SK-N-SH (cell line): ENCODE data around the gene ARMC3.
"Not testable (repeated sequence)": the region's sequence is repeated elsewhere in the genome, so short reads cannot be mapped to it uniquely, and the experiment has no call there.

Experiments used
- CHD2 ChIP-seq: fragments of 150-350 bp; IDR thresholded peaks from 2 replicates; pipeline ENCODE4 v1.6.1; 2018; ENCODE audit warnings: low read length; ENCODE audit not compliant: partially characterized antibody
- CTCF ChIP-seq: fragments of 200-600 bp; sonication (generic); IDR thresholded peaks from 2 replicates; pipeline ENCODE4 v1.6.1; 2017; ENCODE audit warnings: antibody characterized with exemption, mild to moderate bottlenecking, moderate library complexity
- EZH2phosphoT487 ChIP-seq: fragments of 200-600 bp; sonication (generic); IDR thresholded peaks from 2 replicates; pipeline ENCODE4 v1.6.1; 2017; ENCODE audit warnings: low read depth, mixed run types, mild to moderate bottlenecking, antibody characterized with exemption, moderate library complexity, borderline replicate concordance
- JUND ChIP-seq: IDR thresholded peaks from 2 replicates; pipeline ENCODE4 v1.4.0; 2012
- MAX ChIP-seq: IDR thresholded peaks from 2 replicates; pipeline ENCODE4 v1.4.0; 2012; ENCODE audit warnings: low read depth
- TAF1 ChIP-seq: IDR thresholded peaks from 2 replicates; pipeline ENCODE4 v1.6.1; 2012; ENCODE audit warnings: low read depth, mild to moderate bottlenecking, low read length, moderate library complexity, borderline replicate concordance
- TCF12 ChIP-seq: IDR thresholded peaks from 2 replicates; pipeline ENCODE4 v1.4.0; 2012
- USF2 ChIP-seq: fragments of 150-350 bp; IDR thresholded peaks from 2 replicates; pipeline ENCODE4 v1.6.1; 2017; ENCODE audit warnings: antibody characterized with exemption, low read length, low read depth, borderline replicate concordance
- YY1 ChIP-seq: IDR thresholded peaks from 2 replicates; pipeline ENCODE4 v1.4.0; 2012; ENCODE audit warnings: low read depth, mild to moderate bottlenecking
- TF ChIP-seq, protein P1 (sequence below): fragments of 150-350 bp; IDR thresholded peaks from 2 replicates; pipeline ENCODE4 v1.6.1; 2016; ENCODE audit warnings: mild to moderate bottlenecking, low read depth, low read length

DNA sequence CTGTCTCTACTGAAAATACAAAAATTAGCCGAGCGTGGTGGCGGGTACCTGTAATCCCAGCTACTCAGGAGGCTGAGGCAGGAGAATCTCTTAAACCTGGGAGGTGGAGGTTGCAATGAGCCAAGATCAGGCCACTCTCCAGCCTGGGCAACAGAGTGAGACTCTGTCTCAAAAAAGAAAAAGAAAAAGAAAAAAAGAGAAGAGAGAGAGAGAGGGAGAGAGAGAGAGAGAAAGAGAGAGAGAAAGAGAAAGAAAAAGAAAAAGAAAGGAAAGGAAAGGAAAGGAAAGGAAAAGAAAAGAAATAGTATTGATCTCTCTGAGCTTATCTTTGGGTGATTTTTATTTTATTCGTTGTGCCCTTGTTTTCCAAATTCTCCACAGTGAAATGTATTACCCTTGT is 1.2 kb downstream of the ARMC3 start:
- TF ChIP-seq EZH2phosphoT487, TAF1, JUND, USF2, CTCF, CHD2, MAX, YY1, TCF12: not testable (repeated sequence)
- TF ChIP-seq, protein P1, sequence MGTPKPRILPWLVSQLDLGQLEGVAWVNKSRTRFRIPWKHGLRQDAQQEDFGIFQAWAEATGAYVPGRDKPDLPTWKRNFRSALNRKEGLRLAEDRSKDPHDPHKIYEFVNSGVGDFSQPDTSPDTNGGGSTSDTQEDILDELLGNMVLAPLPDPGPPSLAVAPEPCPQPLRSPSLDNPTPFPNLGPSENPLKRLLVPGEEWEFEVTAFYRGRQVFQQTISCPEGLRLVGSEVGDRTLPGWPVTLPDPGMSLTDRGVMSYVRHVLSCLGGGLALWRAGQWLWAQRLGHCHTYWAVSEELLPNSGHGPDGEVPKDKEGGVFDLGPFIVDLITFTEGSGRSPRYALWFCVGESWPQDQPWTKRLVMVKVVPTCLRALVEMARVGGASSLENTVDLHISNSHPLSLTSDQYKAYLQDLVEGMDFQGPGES: not testable (repeated sequence)
